HUDEP-2 (cell line): ENCODE results near the gene TMEM45B.
"Not testable (repeated sequence)": the region's sequence is repeated elsewhere in the genome, so short reads cannot be mapped to it uniquely, and the experiment has no call there.

Source experiments
- DNase-seq, 76 experiments: peaks; one replicate each; lab custom pipeline; 2025; ENCODE audit not compliant: unreplicated experiment in 76 of 76; lab: John Stamatoyannopoulos, UW

Gene TMEM45B

DNA sequence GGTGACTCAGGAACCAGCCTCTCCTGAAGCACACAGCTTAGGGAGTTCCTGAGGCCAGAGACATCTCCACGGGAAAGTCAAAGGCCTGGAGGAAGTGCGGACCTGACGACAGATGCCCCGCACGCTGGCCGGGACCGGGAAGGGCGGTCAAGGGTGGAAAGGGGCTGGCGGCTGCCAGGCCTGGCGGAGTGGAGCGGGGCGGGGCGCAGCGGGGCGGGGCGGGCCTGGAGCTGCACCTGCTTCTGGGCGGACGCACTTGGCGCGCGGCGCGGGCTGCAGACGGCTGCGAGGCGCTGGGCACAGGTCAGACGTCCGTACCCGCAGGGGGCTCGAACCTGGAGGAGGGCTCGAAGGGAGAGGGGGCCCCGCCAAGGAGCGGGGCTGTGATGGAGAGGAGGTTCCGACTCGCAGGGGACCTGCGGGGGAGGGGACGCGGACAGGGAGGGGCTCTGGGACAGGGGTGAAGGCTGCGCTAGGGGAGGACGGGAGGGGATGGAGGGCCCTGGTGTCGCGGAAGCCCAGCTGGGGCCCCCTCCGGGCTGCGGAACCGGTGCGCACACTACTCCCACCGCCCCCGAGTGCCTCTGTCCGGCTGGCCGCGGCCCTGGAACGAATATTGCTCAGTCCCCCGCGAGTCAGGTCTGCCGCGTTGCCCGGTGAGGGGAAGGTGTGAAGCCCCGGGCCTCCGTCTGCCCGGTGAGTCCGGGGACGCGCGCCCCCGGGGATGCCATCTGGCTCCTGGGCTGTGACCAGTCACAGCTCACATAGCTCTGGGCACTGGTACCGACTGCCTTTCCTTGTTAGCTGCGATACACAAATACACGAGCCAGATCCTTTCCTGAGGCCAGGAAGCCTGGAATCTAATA lies at the start of gene TMEM45B:
Gene TMEM45B (plus strand): TSS at position 253 of the 866 bp plus-strand sequence. CDS start 36,635 bp downstream, outside the sequence.
- DNase-seq, result no peak

DNA sequence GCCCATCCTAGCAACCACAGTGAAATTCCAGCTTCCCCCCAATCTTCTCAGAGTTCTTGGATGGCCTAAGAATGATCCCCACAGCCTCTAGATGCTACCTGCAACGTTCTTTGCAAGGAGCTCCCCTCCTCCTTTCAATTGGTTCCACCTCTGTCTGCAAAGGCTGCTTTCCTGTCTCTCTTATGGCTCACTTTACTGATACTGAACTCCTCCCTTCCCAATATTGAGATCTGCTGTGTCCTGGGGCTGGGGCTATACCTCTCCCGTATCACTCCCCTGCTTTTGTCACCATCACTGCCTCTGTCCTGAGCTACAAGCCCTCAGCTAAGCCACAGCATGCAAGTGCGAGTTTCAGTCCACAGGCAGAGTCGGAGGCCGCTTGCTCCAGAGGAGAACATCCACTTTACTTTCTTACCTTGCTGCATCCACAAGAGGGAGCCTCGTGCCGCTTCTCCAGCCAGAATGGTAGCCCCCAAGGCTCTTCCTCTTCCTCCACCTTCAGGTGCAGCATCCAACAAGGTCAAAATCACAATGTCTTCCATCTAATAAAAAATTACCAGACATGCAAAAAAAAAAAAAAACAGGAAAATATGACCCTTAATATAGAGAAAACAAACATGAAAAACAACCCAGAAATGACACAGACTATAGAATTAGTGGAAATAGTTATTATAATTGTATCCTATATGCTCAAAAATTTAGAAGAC lies 48.6 kb upstream of the TMEM45B start:
- peak in 1 of 76 experiments; percentile 3 for DNase-seq

DNA sequence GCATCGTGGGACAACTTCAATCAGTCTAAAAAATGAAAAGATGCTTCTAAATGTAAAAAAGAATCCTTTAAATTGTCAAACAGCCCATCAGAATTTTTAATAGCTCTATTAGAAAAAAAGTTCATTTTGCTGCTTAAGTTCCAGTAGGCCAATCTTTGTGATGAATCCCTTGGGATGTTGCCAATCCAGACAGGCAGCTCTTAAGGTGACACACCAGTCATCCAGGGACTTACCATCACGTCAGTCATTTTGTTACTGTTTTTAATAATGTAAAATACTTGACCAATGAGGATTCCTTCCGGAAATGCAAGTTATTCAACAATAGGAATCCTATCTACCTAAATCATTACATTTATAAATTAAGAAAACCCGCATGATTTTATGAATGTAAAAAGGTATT lies 47.8 kb upstream of the TMEM45B start:
- no peak for DNase-seq

DNA sequence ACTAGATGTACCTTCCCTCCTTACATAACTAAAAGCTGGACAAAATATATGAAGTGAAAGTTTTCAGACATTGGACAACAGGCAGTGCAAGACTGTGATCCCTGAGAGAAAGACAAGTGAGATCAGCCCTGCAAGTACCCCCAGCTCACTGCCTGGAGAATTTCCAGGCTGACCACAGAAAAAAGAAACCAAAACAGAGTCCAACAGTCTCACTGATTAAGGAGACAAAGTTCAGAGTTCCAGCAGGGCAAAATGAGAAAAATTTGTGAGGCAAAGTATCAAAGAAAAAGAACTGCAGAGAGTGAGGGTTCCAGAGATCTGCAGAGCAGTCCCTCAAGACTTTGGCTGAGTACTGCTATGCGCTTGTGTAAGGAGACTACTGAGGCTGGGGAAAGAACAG lies 47.3 kb upstream of the TMEM45B start:
- no peak for DNase-seq

DNA sequence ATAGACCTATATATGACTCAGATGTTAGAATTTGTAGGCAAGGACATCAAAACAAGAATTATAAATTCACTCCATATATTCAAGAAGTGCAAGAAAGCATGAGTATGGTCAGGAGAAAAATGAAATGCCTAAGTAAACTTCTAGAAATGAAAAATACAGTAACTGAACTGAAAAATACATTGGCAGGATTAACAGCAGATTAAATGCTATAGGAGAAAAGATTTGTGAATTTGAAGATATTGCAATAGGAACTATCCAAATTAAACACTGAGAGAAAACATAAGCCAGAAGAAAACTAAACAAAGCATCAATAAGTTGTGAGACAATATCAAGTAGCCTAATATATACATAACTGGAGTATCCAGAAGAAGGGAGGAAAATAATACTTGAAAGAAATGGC lies 46.6 kb upstream of the TMEM45B start:
- DNase-seq, result no peak

DNA sequence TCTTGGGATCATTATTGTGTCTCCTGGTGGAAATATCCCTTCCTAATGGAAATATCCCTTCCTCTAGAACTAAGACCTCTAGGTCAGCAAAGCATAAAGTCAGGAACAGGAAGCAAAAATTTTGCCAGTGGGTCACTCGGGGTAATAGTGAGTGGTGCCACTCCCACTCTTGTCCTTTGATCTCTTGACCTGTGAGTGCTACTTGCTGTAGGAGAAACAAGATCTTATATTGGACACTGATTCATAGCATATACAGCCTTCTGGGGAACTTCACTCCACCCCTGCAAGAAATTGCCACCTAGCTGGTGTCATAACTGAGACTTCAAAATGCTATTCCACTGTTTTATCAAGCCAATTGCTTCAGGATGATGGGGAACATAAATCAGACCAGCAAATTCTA lies 44.7 kb upstream of the TMEM45B start:
- no peak for DNase-seq

DNA sequence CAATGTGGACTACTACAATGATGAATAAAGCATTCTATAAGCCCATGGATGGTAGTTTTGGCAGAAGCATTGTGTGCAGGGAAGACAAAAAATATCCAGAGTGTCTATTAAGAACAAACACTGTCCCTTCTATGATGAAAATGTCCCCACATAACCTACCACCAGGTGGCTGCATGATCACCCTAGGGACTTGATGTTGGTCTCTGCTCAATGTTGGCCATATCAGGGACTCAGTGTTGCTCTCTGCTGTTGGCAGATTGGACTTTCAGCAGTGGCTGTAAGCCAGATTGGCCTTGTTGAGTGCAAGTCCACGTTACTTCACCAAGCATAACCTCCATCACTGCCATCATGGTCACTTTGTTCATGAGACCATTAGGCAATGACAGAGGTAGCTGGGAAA lies 44.2 kb upstream of the TMEM45B start:
- peak in 10 of 76 experiments; percentile 3 to 46 (median 29) for DNase-seq

DNA sequence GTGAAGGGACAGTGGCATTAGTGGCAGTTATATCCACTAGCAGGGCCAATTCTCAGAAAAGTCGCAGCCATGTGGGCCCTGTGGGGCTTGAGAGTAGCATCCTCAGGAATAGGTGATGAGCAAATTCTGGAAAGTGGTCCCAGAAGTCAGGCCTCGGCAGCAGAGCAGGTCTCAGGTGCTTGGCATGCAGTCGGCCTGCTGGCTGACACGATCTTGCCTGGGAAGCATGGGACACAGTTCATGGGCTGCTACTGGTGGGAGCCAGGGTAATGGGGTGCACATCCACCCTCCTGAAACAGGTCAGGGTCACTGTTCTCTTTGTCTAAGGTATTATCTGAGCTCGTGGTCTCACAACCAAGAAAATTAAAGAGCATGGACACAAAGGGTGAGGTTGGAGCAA lies 36.8 kb upstream of the TMEM45B start:
- no peak for DNase-seq

DNA sequence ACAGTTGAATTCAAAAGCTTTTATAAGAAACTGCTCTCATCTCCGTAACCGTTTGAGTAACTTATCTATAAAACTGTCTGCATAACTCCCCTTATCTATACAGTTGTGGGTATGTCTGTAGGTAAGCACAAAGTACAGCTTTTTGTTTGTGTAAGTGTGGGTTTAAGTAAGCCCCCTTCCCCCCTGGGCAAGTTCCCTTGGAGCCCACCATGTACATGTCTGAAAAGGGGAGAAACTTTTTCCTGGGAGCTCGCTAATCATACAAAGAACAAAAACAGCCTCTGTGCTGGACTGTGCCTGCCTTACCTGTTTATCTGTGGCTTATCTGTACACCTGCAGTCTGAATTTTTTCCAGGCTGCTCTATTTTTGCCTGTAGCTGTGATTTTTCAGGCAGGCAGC lies 36.3 kb upstream of the TMEM45B start:
- DNase-seq, result no peak

DNA sequence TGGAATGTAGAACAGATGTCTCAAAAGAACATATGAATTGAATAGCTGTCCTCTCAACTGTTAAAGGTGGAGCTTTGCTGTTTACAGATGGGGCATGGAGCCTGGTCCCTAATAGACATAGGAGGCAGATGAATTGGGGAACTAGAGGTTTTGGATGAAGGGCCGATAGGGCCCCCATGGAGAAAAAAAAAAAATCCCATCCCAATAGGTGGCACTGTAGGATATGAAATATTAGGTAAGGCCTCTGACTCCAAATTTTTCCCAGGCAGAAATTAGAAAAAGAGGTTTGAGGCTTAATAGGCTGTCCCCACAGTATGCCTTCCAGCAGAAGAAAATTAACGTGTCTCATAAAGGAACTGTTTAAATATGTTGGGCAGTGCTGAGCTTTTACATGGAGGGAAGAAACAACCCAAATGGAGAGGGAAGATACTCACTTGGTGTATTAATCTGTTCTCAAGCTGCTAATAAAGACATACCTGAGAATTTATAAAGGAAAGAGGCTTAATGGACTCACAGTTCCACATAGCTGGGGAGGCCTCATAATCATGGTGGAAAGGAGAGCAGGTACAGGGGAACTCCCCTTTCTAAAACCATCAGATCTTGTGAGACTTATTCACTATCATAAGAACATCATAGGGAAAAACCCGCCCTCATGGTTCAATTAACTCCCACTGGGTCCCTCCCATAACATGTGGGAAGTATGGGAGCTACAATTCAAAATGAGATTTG lies 30.1 kb upstream of the TMEM45B start:
- no peak for DNase-seq

DNA sequence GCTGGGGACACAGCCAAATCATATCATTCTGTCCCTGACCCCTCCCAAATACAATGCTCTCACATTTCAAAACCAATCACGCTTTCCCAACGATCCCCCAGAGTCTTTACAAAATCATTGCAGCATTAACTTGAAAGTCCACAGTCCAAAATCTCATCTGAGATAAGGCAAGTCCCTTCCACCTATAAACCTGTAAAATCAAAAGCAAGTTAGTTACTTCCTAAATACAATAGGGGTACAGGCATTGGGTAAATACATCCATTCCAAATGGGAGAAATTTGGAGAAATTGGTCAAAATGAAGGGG lies 29.6 kb upstream of the TMEM45B start:
- not testable (repeated sequence) for DNase-seq

DNA sequence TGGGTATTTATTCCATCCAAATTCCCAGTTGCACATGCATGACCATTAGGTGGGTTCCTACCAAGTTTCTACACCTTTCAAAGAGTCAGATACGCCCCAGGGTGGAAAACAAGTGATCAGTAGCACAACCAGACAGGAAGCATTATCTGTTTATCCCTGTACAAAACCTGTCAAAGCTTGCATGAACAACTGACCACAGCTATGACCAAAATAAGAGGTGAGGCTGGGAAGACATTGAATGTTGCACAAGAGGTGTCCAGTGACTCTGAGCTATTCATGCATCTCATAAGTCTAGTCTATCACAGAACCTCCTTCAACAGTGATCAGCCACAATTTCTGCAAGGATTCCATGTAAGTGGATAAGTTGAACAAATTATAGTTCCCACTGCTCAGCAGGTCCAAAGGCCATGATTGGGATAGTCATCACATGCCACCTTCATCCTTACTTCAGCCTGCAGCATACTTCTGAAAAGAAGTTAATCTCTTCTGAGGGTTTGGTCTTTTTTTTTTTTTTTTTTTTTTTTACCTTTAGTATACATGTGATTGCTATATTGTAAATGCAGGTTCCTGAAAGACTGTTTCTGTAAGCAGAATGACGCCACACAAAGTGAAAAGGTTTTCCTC lies 28.0 kb upstream of the TMEM45B start:
- no peak for DNase-seq

DNA sequence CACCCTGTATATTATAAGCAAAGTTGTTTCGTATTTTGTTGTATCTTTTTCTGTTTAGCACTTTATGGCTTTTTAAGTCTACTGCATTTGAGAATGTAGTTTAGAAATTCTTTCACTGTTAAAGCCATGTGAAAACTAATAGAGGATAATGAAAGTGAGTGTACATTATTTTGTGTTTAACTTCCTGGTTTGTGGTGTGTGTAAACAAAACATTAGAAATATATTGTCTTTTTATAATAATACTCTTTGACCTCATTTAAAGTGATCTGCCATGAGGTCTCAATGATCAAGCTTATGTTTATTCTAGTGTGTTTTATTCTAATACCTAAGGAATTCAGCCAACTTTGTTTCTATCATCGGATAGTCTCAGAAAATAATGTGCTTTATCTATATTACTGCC lies 27.4 kb upstream of the TMEM45B start:
- no peak for DNase-seq

DNA sequence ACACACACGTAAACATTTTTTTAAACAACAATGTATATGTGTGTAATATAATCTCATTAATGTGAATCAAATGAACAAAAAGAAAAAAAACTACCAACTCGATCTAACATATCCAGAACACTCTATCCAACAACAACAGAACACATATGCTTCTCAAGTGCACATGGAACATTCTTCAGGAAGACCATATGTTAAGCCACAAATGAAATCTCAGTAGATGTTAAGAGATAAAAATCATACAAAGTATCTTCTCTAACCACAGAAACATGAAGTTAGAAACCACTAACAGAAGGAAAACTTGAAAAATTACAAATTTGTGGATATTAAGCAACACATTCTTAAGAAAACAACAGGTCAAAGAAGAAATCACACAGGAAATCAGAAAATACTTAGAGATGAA lies 25.5 kb upstream of the TMEM45B start:
- no peak for DNase-seq

DNA sequence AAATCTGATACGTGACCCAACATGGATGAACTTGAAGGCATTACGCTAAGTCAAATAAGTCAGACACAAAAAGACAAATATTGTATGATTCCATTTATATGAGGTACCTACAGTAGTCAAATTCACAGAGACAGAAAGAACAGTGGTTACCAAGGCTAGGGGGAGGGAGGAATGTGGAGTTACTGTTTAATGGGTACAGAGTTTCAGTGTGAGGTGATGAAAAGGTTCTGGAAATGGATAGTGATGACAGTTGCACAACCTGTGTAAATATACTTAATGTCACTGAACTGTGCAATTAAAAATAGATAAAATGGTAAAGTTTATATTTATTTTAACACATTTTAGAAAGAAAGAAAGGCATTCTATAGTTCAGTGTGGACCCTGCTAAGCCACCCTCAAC lies 24.1 kb upstream of the TMEM45B start:
- DNase-seq, result no peak

DNA sequence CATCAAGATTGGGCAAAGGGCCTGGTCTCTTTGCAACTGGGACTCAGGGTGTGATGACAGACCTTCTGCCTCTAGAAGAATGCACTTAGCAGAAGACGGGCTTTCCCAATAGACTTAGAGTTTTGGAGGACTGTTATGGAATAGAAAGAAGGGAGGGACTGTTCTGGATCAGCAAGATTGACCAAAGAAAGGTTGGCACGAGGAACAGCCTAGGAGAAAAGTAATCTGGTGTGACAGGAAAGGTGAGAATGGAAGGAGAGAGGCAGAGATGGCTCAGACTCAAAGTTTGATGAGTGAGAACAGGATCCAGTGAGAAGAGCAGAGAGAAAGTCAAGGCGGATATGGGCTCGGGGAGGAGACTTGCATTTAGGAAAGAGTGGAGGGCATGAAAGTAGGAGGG lies 23.0 kb upstream of the TMEM45B start:
- no peak for DNase-seq

DNA sequence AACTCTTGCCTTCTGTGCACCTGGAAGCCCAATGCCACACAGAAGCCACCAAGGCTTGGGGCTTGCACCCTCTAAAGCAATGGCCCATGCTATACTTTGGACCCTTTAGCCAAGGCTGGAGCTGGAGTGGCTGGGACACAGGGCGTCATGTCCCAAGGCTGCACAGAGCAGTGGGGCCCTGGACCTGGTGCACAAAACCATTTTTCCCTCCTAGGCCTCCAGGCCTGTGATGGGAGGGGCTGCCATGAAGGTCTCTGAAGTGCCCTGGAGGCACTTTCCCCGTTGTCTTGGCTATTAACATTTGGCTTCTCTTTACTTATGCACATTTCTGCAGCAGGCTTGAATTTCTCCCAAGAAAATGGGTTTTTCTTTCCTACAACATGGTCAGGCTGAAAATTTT lies 20.6 kb upstream of the TMEM45B start:
- DNase-seq, result no peak

DNA sequence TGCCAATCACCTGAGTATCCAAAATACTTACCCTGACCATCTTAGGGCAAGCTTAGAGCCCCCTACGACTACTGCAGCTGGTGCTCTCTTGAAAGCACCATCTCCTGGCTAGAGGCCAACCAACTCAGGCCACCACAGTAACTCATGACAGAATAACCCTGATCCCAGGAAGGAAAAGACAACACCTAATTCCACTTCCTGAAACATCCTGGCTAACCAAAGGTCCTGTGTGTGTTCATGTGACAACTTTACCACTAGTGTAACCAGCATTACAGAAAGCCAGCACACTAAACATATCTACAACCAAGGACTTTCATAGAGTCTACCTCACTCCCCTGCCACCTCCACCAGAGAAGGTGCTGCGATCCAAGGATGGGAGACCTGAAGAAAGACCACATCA lies 17.4 kb upstream of the TMEM45B start:
- no peak for DNase-seq

DNA sequence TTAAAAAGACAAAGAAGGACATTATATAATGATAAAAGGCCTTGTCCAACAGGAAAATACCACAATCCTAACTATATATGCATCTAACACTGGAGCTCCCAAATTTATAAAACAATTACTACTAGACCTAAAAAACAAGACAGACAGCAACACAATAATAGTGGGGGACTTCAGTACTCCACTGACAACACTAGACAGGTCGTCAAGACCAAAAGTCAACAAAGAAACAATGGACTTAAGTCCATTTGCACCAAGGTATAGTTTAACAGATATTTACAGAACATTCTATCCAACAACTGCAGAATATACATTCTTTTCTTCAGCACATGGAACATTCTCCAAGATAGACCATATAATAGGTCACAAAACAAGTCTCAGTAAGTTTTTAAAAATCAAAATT lies 15.5 kb upstream of the TMEM45B start:
- DNase-seq, result not testable (repeated sequence)

DNA sequence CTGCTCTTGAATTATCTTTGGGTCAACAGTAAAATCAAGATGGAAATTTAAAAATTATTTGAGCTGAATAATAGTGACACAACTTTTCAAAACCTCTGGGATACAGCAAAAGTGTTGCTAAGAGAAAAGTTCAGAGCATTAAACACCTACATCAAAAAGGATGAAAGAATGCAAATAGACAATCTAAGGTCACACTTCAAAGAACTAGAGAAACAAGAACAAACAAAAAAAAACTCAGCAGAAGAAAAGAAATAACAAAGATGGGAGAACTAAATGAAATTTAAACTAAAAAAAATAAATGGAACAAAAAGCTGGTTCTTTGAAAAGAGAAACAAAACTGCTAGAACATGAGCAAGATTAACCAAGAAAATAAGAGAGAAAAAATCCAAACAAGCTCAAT lies 15.0 kb upstream of the TMEM45B start:
- DNase-seq, result no peak

DNA sequence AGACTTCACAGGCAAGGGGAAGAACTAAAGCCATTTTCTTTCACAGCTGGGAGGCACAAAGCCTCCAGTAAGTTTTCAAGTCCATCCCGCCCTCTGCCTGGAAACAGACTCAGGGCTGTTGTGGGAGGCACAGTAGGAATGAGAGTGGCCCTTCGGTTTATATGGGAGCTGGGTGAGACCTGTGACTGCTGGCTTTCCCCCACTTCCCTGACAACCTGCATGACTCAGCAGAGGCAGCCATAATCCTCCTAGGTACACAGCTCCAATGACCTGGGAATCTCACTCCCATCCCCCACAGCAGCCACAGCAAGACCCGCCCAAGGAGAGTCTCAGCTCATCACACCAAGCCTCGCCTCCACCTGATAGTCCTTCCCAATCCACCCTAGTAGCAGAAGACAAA lies 12.1 kb upstream of the TMEM45B start:
- DNase-seq, result no peak
